Measurements from ENCODE around the gene CPNE6.

The CPNE6 gene

GRCh38 chr14:24096545-24097181 is 25.3 kb downstream of the CPNE6 start:
- Histone ChIP-seq H3K36me3 (ENCODE audit: low read length) (no peaks in the 10 kb centered on the region), H3K27ac (ENCODE audit: low read depth, low read length) (no peak overlapping the region), H3K4me3 (ENCODE audit: insufficient read depth, low read length, poor library complexity, severe bottlenecking) (no peak overlapping the region), H3K9me3 (ENCODE audit: insufficient read depth, low read length) (no peaks in the 10 kb centered on the region), H3F3A (ENCODE audit: insufficient read depth) (peaks cover 19% of the 10 kb centered on the region), H3K79me2 (ENCODE audit: insufficient read depth, low read length) (peaks cover 8% of the 10 kb centered on the region; the same call in 1 of the 2 replicates), H3K9ac (ENCODE audit: low read length) (no peak overlapping the region), H4K20me1 (ENCODE audit: low read depth, low read length) (no peaks in the 10 kb centered on the region), H3K27me3 (ENCODE audit: low read length) (no peaks in the 10 kb centered on the region), H2AFZ (ENCODE audit: low read depth, low read length, severe bottlenecking) (no peak overlapping the region), H3K9me2 (replicated peaks; ENCODE audit: insufficient read depth, low read length) (no peaks in the 10 kb centered on the region), H3K4me2 (ENCODE audit: low read depth, low read length, poor library complexity, severe bottlenecking) (no peak overlapping the region)
- no peak for TF ChIP-seq EZH2phosphoT487 (conservative IDR thresholded peaks at IDR 0.05; ENCODE audit: low read length)
- TF ChIP-seq, protein P1, sequence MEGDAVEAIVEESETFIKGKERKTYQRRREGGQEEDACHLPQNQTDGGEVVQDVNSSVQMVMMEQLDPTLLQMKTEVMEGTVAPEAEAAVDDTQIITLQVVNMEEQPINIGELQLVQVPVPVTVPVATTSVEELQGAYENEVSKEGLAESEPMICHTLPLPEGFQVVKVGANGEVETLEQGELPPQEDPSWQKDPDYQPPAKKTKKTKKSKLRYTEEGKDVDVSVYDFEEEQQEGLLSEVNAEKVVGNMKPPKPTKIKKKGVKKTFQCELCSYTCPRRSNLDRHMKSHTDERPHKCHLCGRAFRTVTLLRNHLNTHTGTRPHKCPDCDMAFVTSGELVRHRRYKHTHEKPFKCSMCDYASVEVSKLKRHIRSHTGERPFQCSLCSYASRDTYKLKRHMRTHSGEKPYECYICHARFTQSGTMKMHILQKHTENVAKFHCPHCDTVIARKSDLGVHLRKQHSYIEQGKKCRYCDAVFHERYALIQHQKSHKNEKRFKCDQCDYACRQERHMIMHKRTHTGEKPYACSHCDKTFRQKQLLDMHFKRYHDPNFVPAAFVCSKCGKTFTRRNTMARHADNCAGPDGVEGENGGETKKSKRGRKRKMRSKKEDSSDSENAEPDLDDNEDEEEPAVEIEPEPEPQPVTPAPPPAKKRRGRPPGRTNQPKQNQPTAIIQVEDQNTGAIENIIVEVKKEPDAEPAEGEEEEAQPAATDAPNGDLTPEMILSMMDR (IDR thresholded peaks at IDR 0.05; ENCODE audit: insufficient read depth, low read length, poor library complexity, severe bottlenecking): no peak

- no peaks in the 10 kb centered on the region for H3K9me2 ChIP-seq (replicated peaks; ENCODE audit: insufficient read depth, low read length)
- TF ChIP-seq EZH2phosphoT487 (conservative IDR thresholded peaks at IDR 0.05; ENCODE audit: low read length): no peak
- TF ChIP-seq, protein P1 (IDR thresholded peaks at IDR 0.05; ENCODE audit: insufficient read depth, low read length, poor library complexity, severe bottlenecking): no peak
- H3K4me2 ChIP-seq (ENCODE audit: low read depth, low read length, poor library complexity, severe bottlenecking): no peak overlapping the region
- no peaks in the 10 kb centered on the region for H3K36me3 ChIP-seq (ENCODE audit: low read length)
- no peaks in the 10 kb centered on the region for H3K9me3 ChIP-seq (ENCODE audit: insufficient read depth, low read length)
- H3F3A ChIP-seq (ENCODE audit: insufficient read depth): peaks cover 14% of the 10 kb centered on the region
- no peak overlapping the region for H3K9ac ChIP-seq (ENCODE audit: low read length)
- H3K79me2 ChIP-seq (ENCODE audit: insufficient read depth, low read length): peaks cover 8% of the 10 kb centered on the region; the same call in 1 of the 2 replicates
- H3K27ac ChIP-seq (ENCODE audit: low read depth, low read length): no peak overlapping the region
- H4K20me1 ChIP-seq (ENCODE audit: low read depth, low read length): no peaks in the 10 kb centered on the region
- no peak overlapping the region for H2AFZ ChIP-seq (ENCODE audit: low read depth, low read length, severe bottlenecking)
- no peak overlapping the region for H3K4me3 ChIP-seq (ENCODE audit: insufficient read depth, low read length, poor library complexity, severe bottlenecking)
- H3K27me3 ChIP-seq (ENCODE audit: low read length): no peaks in the 10 kb centered on the region
These were observed 27.0 kb downstream of the CPNE6 start for GRCh38 chr14:24098229-24098926.

DNA sequence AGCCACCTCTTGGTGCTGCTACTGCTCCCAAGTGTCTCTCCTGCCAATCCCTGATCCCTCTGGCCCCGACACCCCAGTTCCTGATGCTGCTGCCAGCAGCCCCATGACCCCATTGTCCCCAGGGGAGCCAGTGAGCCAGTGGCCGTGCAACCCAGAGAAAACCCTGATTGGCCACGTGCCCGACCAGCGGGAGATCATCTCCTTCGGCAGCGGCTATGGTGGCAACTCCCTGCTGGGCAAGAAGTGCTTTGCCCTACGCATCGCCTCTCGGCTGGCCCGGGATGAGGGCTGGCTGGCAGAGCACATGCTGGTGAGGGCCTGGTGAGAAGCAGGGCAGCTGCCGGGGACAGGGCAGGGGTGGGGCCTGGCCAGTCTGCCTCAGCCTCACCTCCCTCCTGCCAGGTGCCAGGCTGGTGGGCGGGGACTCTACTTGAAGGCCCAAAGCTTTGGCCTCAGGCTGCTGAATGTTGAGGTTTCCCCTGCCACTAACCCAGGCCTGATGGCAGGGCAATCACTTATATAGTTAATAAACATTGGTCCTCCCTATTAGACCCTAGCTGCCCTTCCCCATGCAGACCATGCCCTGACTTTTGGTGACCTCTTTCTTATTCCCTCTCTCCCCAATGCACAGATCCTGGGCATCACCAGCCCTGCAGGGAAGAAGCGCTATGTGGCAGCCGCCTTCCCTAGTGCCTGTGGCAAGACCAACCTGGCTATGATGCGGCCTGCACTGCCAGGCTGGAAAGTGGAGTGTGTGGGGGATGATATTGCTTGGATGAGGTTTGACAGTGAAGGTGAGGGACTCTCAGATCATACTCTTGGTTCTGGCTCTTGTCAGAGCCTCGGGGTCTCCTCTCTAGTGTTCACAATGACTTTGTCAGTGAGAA is 27.8 kb downstream of the CPNE6 start:
- H2AFZ ChIP-seq (ENCODE audit: low read depth, low read length, severe bottlenecking): no peak overlapping the region
- no peak overlapping the region for H3K9ac ChIP-seq (ENCODE audit: low read length)
- H3K9me2 ChIP-seq (replicated peaks; ENCODE audit: insufficient read depth, low read length): no peaks in the 10 kb centered on the region
- H3K4me3 ChIP-seq (ENCODE audit: insufficient read depth, low read length, poor library complexity, severe bottlenecking): no peak overlapping the region
- peaks cover 10% of the 10 kb centered on the region for H3F3A ChIP-seq (ENCODE audit: insufficient read depth)
- peaks cover 4% of the 10 kb centered on the region; the same call in 1 of the 2 replicates for H3K36me3 ChIP-seq (ENCODE audit: low read length)
- H3K9me3 ChIP-seq (ENCODE audit: insufficient read depth, low read length): no peaks in the 10 kb centered on the region
- no peaks in the 10 kb centered on the region for H3K27me3 ChIP-seq (ENCODE audit: low read length)
- H3K27ac ChIP-seq (ENCODE audit: low read depth, low read length): no peak overlapping the region
- H4K20me1 ChIP-seq (ENCODE audit: low read depth, low read length): no peaks in the 10 kb centered on the region
- H3K4me2 ChIP-seq (ENCODE audit: low read depth, low read length, poor library complexity, severe bottlenecking): no peak overlapping the region
- TF ChIP-seq, protein P1 (IDR thresholded peaks at IDR 0.05; ENCODE audit: insufficient read depth, low read length, poor library complexity, severe bottlenecking): no peak
- TF ChIP-seq EZH2phosphoT487 (conservative IDR thresholded peaks at IDR 0.05; ENCODE audit: low read length): no peak
- peaks cover 8% of the 10 kb centered on the region; the same call in 1 of the 2 replicates for H3K79me2 ChIP-seq (ENCODE audit: insufficient read depth, low read length)
